H1 (cell line): ENCODE measurements around the gene KCTD12. TPM values are rescaled to one million over a fixed set of nuclear protein-coding genes. Genes with fewer than 3 reads are reported as not detected.

ENCODE experiments used
- CREB1 ChIP-seq: IDR thresholded peaks from 2 replicates; pipeline ENCODE4 v1.6.1; 2012; ENCODE audit warnings: inconsistent platforms
- polyA plus RNA-seq, 7 experiments: library from polyadenylated mRNA; depleted of rRNA in 3 of 7; stranded (reverse) in 5 of 7; unstranded in 2 of 7; fragments of >200 nt in 5 of 7; fragments of 200-250 nt in 2 of 7; gene quantifications; 1 replicate in 5 of 7; 2 replicates in 1 of 7; 4 replicates in 1 of 7; pipeline versions ENCODE4 v1.2.1 to v1.2.3, GENCODE V29; 2011 to 2013; ENCODE audit warnings: missing spikeins in 2 of 7, mixed read lengths in 2 of 7
- total RNA-seq: library from RNA; stranded (reverse); fragmentation: NEBNext Ultra II Directional; extraction: Animal tissue kit (Norgen Biotek cat#: 25700); gene quantifications from 2 replicates; pipeline ENCODE4 v1.2.1, GENCODE V29; 2021

Gene KCTD12
- total and polyA plus RNA-seq, 2 of the 8 experiments (the other 6 are each of a cell fraction or from before 2014, with no cell fraction given) = 2.5 to 9.6 TPM

DNA sequence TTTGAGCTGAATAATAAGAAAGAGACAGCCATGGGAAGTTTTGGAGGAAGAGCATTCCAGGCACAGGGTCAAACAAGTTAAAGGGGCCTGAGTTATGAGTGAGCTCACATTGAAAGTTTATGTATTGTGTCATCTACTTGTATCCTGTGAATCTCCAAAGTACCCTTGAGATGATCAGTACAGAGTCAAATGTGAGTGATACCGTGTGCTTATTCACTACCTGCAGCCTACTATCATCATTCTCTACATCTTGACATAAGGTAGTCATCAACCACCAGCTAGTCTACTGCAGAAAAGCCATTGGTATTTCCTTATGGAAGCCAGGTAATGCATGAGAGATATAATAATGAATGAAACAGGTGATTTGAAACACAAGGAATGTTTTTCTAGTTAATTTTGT is 3.0 kb upstream of the KCTD12 start (continued):
- no peak for TF ChIP-seq CREB1
- TF ChIP-seq, all 59 proteins: peak for 0
